ENCODE measurements around the gene SAMD4A.

The SAMD4A gene

DNA sequence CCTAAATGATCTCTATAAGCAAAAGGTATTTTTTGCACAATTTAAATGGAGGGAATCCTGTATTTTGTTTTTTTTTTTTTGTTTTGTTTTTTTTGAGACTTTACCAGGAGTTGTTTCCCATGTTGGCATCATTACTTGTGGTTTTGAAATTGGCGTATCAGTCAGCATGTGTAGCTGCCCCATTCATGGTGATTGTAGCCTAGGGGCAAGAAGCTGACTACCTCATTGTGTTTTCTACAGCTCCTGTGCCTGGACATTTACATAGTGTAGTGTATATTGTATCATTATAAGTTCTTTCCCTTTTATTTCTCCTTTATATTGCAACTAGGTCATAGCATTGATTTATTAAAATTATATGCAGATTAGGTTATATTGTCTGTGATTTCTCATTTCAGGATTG is 24.5 kb downstream of the SAMD4A start:
- H3K9me3 Mint-ChIP-seq, result peaks cover 10% of the 10 kb centered on the region
- no peaks in the 10 kb centered on the region for H3K4me1 Mint-ChIP-seq
- TF ChIP-seq, protein P1, sequence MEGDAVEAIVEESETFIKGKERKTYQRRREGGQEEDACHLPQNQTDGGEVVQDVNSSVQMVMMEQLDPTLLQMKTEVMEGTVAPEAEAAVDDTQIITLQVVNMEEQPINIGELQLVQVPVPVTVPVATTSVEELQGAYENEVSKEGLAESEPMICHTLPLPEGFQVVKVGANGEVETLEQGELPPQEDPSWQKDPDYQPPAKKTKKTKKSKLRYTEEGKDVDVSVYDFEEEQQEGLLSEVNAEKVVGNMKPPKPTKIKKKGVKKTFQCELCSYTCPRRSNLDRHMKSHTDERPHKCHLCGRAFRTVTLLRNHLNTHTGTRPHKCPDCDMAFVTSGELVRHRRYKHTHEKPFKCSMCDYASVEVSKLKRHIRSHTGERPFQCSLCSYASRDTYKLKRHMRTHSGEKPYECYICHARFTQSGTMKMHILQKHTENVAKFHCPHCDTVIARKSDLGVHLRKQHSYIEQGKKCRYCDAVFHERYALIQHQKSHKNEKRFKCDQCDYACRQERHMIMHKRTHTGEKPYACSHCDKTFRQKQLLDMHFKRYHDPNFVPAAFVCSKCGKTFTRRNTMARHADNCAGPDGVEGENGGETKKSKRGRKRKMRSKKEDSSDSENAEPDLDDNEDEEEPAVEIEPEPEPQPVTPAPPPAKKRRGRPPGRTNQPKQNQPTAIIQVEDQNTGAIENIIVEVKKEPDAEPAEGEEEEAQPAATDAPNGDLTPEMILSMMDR (IDR thresholded peaks at IDR 0.05; ENCODE audit: unreplicated experiment in 3 of 3), result no peak
- H3K27me3 Mint-ChIP-seq (ENCODE audit: low read depth), result no peaks in the 10 kb centered on the region
- H3K27ac Mint-ChIP-seq, result no peak overlapping the region
- peaks cover 12% of the 10 kb centered on the region for H3K36me3 Mint-ChIP-seq (ENCODE audit: low read depth)
- no peak overlapping the region for H3K4me3 Mint-ChIP-seq

DNA sequence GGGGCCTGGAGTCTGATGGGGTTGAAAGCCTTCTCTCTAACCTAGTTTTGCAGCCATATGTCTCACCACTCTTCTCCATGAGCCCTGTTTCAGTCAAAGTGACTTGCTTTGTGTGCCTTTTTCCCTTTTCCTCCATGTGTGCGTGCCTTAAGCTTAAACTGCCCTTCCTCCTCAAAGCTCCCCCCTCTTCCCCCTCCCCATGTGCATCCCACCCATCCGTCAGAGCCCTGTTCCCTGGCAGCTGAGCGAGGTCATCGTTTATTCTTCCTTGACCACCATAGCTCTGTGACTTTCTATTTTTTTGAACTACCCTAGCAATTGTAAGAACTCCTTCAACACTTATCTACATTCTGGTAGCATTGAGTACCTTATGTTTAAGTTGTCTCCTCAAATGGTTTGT is 24.9 kb downstream of the SAMD4A start:
- Mint-ChIP-seq H3K36me3 (ENCODE audit: low read depth) (peaks cover 8% of the 10 kb centered on the region), H3K4me3 (no peak overlapping the region), H3K4me1 (no peaks in the 10 kb centered on the region), H3K9me3 (peaks cover 6% of the 10 kb centered on the region), H3K27me3 (ENCODE audit: low read depth) (no peaks in the 10 kb centered on the region), H3K27ac (no peak overlapping the region)
- TF ChIP-seq, protein P1 (IDR thresholded peaks at IDR 0.05; ENCODE audit: unreplicated experiment in 3 of 3), result no peak

DNA sequence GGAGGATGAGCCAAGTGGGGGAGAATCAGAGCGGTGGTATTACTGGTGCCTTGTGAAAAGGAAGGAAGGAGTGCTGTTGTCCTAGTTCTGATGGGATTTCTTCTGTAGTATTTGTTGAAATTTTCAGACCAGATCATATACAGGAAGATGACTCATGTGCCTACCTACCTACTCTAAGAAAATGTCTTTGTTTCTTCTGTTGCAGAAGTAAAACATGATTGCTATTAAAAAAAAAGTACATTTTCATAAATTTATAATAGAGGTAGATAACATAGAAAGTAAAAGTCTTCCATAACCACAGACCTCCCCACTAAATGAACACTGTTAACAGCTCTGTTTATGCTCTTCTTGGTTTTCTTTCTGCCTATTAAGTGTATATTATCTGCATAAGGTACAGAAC is 26.9 kb downstream of the SAMD4A start:
- no peak overlapping the region for H3K27ac Mint-ChIP-seq
- H3K4me1 Mint-ChIP-seq, result no peaks in the 10 kb centered on the region
- no peak overlapping the region for H3K4me3 Mint-ChIP-seq
- no peaks in the 10 kb centered on the region for H3K27me3 Mint-ChIP-seq (ENCODE audit: low read depth)
- TF ChIP-seq, protein P1 (IDR thresholded peaks at IDR 0.05; ENCODE audit: unreplicated experiment in 3 of 3), result no peak
- H3K36me3 Mint-ChIP-seq (ENCODE audit: low read depth), result no peaks in the 10 kb centered on the region
- H3K9me3 Mint-ChIP-seq, result no peaks in the 10 kb centered on the region

DNA sequence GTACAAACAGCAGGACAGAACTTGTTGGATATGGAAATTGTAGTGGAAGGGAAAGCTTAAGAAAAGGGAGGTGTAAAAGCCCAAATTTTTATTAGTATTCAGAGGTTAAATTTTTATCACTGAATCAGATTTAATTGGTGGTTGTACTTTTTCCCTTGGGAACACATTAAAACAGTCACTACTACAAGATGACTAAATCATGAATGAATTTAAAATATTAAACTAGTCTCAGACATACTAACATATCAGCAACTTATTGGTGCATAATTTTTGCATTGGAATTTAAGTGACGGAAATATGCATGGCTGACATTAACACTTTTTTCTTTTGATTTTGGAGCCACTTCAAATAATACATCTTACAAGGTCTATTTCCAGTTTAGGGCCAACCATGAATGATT is 27.6 kb downstream of the SAMD4A start:
- no peak overlapping the region for H3K27ac Mint-ChIP-seq
- TF ChIP-seq, protein P1 (IDR thresholded peaks at IDR 0.05; ENCODE audit: unreplicated experiment in 3 of 3), result no peak
- H3K4me3 Mint-ChIP-seq, result no peak overlapping the region
- H3K9me3 Mint-ChIP-seq, result no peaks in the 10 kb centered on the region
- no peaks in the 10 kb centered on the region for H3K36me3 Mint-ChIP-seq (ENCODE audit: low read depth)
- H3K27me3 Mint-ChIP-seq (ENCODE audit: low read depth), result no peaks in the 10 kb centered on the region
- peaks cover 3% of the 10 kb centered on the region for H3K4me1 Mint-ChIP-seq

DNA sequence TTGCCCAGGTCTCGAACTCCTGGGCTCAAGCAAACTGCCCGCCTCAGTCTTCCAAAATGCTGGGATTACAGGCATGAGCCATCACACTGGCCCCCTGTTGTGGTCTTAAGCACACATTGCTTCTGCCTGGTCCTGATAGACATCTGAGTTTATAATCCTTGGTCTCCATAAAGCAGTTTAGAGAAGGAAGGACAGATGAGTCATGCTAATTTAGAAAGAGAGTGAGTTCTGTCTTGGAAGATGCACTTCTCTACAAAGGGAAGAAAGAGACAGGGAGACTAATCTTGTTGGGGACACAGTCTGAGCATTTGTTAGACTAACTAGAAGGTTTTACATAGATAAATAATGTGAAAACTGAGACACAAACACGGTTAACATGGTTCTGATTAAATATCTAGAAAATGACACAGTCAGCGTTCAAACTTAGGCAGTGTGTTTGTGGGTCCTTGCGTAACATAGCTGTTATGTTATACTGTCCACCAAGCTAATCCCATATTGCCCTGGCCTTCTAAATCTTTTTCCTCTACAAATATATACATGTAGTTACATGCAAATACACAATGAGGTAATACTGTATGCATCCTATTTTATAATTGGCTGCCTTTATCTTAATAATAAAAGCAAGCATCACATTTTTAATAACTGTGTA is 31.0 kb downstream of the SAMD4A start:
- H3K4me3 Mint-ChIP-seq, result no peak overlapping the region
- H3K9me3 Mint-ChIP-seq, result no peaks in the 10 kb centered on the region

More for the DNA sequence above, 31.0 kb downstream of the SAMD4A start:
- H3K27me3 Mint-ChIP-seq (ENCODE audit: low read depth), result no peaks in the 10 kb centered on the region
- H3K36me3 Mint-ChIP-seq (ENCODE audit: low read depth), result no peaks in the 10 kb centered on the region
- TF ChIP-seq, protein P1 (IDR thresholded peaks at IDR 0.05; ENCODE audit: unreplicated experiment in 3 of 3), result no peak
- H3K4me1 Mint-ChIP-seq, result peaks cover 22% of the 10 kb centered on the region
- no peak overlapping the region for H3K27ac Mint-ChIP-seq
